Immature natural killer cell (primary cell): ENCODE measurements around the gene RPLP2. TPM values are rescaled to one million over a fixed set of nuclear protein-coding genes. Genes with fewer than 3 reads are reported as not detected.

Source experiments
- DNase-seq, 3 donors: peaks; one replicate each; pipeline ENCODE4 v3.0.0; 2022; ENCODE audit warnings: mixed read lengths in 1 of 3
- H3K27ac Mint-ChIP-seq, 6 donors: one replicate each; pipeline ENCODE4 v1.8.0; 2020; ENCODE audit warnings: mixed read lengths in 6 of 6, mild to moderate bottlenecking in 5 of 6, inconsistent platforms in 4 of 6, moderate library complexity in 3 of 6
- H3K27me3 Mint-ChIP-seq, 3 donors: one replicate each; pipeline ENCODE4 v1.8.0; 2020 to 2021; ENCODE audit warnings: low read depth in 3 of 3, mild to moderate bottlenecking in 3 of 3, mixed read lengths in 3 of 3, moderate library complexity in 3 of 3, inconsistent platforms in 1 of 3
- H3K36me3 Mint-ChIP-seq, 3 donors: one replicate each; pipeline ENCODE4 v1.8.0; 2020; ENCODE audit warnings: mixed read lengths in 3 of 3, inconsistent platforms in 2 of 3, mild to moderate bottlenecking in 2 of 3
- H3K4me1 Mint-ChIP-seq, 2 donors: one replicate each; pipeline ENCODE4 v1.8.0; 2020; ENCODE audit warnings: inconsistent platforms in 2 of 2, mild to moderate bottlenecking in 2 of 2, mixed read lengths in 2 of 2, moderate library complexity in 1 of 2
- H3K4me3 Mint-ChIP-seq, 5 donors: one replicate each; pipeline ENCODE4 v1.8.0; 2020; ENCODE audit warnings: mild to moderate bottlenecking in 5 of 5, mixed read lengths in 5 of 5, inconsistent platforms in 3 of 5, moderate library complexity in 3 of 5
- H3K9me3 Mint-ChIP-seq, 6 donors: one replicate each; pipeline ENCODE4 v1.8.0; 2020; ENCODE audit warnings: mild to moderate bottlenecking in 6 of 6, mixed read lengths in 6 of 6, inconsistent platforms in 4 of 6, moderate library complexity in 3 of 6
- polyA plus RNA-seq, 3 donors: library from polyadenylated mRNA; unstranded; fragments of 300-500 nt; fragmentation: Illumina TruSeq; gene quantifications; one replicate each; pipeline ENCODE4 v1.2.3, GENCODE V29; 2021

Gene RPLP2
- polyA plus RNA-seq, 3 donors from 2014 or later: 640 to 2,076 (median 1,474) TPM

DNA sequence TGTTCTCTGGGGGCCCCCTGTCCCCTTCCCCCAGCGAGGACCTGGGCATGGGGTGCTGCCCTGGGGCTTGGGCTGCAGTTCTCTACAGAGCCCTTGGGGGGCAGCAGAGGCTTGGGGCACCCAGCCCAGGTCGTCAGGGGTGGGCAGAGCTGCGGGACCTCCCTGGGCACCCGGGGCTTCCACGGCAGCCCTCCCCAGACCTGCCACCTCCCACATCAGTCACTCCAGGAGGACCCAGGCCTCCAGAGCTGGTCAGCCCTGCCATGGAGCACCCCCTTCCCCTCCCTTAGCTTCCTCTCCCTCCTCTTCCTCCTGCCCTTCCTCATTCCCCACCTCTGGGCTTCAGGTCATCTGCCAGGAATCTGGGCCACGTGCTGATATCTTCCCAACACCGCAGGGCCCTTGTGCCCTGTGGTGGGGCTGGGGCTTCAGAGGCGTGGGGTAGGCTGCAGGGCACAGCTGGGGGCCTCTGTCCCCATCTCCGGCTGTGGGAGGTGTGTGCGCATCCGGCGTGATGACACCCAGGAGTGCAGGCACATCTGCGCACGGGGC, 38.7 kb downstream of the RPLP2 start:
- no peak overlapping the region for H3K27ac Mint-ChIP-seq
- DNase-seq: peak; percentile 66 to 69 (median 67)
- H3K27me3 Mint-ChIP-seq: peaks cover 0 to 9% (median 6%) of the 10 kb centered on the region in 3 donors
- H3K36me3 Mint-ChIP-seq: no peaks in the 10 kb centered on the region
- peak overlapping the region in 4 of 5 donors; percentile 10 to 52 (median 44) for H3K4me3 Mint-ChIP-seq
- H3K4me1 Mint-ChIP-seq: peaks cover 4 to 11% of the 10 kb centered on the region in 2 donors
- H3K9me3 Mint-ChIP-seq: peaks cover 0 to 1% (median 0%) of the 10 kb centered on the region in 6 donors

DNA sequence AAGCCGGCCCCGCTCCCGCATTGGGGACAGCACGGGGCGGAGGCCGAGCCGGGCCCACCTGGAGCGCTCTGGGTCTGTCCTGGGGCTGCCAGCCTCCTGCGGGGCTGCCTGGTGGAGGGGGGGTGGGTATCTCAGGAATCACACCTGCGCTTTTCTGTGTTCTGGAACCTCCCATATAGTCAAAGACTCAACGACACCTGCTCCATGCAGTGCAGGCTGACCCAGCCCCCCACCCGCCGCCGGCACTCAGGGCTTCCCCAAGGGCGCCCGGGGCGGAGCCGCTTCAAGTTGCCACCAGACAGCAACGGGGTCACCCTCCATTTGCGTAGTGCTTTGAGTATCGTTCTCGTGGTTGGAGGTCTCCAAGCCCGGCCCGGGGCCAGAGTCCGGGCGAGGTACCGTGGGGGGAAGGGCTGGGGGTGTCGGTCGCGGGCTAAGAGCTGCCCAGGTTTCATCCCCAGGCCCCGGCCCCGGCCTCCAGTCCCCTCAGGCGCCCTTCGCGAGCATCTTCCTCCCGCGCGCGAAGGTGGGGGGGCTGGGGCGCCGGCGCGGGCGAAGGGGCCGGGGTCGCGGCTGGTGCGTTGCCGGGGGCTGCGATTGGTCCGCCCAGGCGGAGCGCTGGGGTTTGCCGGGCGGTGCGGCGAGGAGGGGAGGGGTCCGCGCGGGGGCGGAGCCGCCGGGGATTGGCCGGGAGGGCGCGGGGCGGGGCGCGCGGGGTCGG, 39.5 kb downstream of the RPLP2 start:
- H3K4me3 Mint-ChIP-seq: peak overlapping the region; percentile 42 to 74 (median 54)
- peaks cover 0 to 5% of the 10 kb centered on the region in 2 donors for H3K4me1 Mint-ChIP-seq
- H3K36me3 Mint-ChIP-seq: no peaks in the 10 kb centered on the region
- H3K9me3 Mint-ChIP-seq: peaks cover 0 to 1% (median 0%) of the 10 kb centered on the region in 6 donors
- peaks cover 0 to 3% (median 0%) of the 10 kb centered on the region in 3 donors for H3K27me3 Mint-ChIP-seq
- H3K27ac Mint-ChIP-seq: no peak overlapping the region
- DNase-seq: no peak

GRCh38 chr11:849951-850774, 40.4 kb downstream of the RPLP2 start:
- peaks cover 0 to 2% (median 0%) of the 10 kb centered on the region in 3 donors for H3K27me3 Mint-ChIP-seq
- H3K4me3 Mint-ChIP-seq: peak overlapping the region; percentile 27 to 67 (median 64)

DNA sequence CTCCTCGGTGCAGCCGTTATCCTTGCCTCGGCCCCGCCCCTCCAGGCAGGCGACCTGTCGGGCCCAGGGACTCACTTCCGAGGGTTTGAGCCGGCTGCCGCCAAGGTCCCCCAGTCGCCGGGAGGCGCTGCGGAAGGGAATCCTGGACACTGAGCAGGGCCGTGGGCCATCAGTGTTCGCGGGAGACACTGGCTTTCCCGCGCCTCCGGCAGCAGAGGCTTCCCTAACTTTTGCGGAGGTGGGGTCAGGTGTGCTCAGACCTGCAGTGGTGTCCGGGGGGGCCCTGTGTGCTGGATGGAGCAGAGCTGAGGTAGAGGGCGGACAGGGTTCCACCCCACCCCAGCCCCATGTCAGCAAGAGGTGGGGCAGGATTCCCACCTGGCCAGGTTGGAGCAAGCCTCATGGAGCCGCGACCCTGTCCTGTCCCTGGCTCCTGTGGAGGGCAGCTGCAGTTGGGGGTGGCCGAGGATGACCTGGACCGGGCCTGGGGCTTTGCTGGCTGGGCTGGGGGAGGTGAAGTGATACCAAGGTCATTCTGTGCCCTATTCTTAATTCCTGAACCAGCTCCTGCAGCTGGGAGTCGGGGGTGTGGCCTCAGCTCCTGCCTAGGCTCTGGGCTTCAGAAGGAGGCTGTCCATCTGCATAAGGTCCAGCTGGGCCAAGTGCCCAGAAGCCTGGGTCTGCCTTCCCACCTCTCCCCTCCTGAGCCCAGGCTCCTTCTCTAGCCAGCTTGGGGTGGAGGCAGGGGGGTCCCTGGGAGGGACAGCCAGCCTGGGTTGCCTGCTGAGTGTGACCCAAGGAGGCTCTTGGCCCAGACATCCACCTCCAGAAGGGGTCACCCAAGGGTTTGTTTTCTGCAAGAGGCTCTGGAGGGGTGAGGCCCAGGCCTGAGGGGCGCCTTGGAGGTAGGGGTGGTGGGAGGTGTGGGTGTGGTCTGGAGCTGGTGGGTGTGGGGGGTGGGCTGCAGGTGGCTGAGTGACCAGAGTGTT, 41.3 kb downstream of the RPLP2 start:
- no peak for DNase-seq
- Mint-ChIP-seq H3K27me3 (peaks cover 0 to 2% (median 0%) of the 10 kb centered on the region in 3 donors), H3K9me3 (peaks cover 0 to 1% (median 0%) of the 10 kb centered on the region in 6 donors), H3K36me3 (no peaks in the 10 kb centered on the region), H3K4me3 (peak overlapping the region; percentile 26 to 54 (median 44)), H3K4me1 (peaks cover 0 to 5% of the 10 kb centered on the region in 2 donors), H3K27ac (no peak overlapping the region)

More at GRCh38 chr11:849951-850774, 40.4 kb downstream of the RPLP2 start:
- DNase-seq: no peak
- Mint-ChIP-seq H3K36me3 (no peaks in the 10 kb centered on the region), H3K27ac (no peak overlapping the region), H3K4me1 (peaks cover 0 to 5% of the 10 kb centered on the region in 2 donors), H3K9me3 (peaks cover 0 to 1% (median 0%) of the 10 kb centered on the region in 6 donors)

DNA sequence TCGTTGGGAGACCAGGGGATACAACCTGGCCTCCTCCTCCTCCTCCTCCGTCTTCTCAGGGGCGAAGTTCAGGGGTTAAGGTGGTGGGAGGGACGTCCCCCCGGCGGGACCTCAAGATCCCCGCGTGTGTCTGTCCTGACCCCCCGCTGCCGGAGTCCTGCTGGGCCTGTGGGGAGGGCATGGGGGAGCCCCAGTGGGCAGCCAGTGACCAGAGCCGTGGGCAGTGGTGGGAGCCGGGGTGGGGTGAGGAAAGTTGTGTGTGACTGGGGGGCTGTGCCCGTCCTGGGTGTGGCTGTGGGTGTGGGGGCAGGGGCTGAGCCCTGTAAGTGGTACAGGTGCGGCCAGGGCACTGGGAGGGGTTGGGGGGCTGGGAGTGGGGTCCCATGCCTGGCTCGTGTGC, 43.0 kb downstream of the RPLP2 start:
- Mint-ChIP-seq H3K36me3 (no peaks in the 10 kb centered on the region), H3K4me1 (peaks cover 10 to 19% of the 10 kb centered on the region in 2 donors), H3K27me3 (peaks cover 3 to 6% (median 4%) of the 10 kb centered on the region in 3 donors), H3K27ac (no peak overlapping the region), H3K9me3 (peaks cover 0 to 1% (median 0%) of the 10 kb centered on the region in 6 donors), H3K4me3 (no peak overlapping the region)
- DNase-seq: no peak

GRCh38 chr11:853682-854448, 44.1 kb downstream of the RPLP2 start:
- H3K36me3 Mint-ChIP-seq: no peaks in the 10 kb centered on the region
- peaks cover 10 to 14% of the 10 kb centered on the region in 2 donors for H3K4me1 Mint-ChIP-seq
- no peak overlapping the region for H3K27ac Mint-ChIP-seq
- peaks cover 3 to 6% (median 4%) of the 10 kb centered on the region in 3 donors for H3K27me3 Mint-ChIP-seq
- H3K9me3 Mint-ChIP-seq: peaks cover 0 to 1% (median 0%) of the 10 kb centered on the region in 6 donors
- no peak for DNase-seq
- H3K4me3 Mint-ChIP-seq: no peak overlapping the region

DNA sequence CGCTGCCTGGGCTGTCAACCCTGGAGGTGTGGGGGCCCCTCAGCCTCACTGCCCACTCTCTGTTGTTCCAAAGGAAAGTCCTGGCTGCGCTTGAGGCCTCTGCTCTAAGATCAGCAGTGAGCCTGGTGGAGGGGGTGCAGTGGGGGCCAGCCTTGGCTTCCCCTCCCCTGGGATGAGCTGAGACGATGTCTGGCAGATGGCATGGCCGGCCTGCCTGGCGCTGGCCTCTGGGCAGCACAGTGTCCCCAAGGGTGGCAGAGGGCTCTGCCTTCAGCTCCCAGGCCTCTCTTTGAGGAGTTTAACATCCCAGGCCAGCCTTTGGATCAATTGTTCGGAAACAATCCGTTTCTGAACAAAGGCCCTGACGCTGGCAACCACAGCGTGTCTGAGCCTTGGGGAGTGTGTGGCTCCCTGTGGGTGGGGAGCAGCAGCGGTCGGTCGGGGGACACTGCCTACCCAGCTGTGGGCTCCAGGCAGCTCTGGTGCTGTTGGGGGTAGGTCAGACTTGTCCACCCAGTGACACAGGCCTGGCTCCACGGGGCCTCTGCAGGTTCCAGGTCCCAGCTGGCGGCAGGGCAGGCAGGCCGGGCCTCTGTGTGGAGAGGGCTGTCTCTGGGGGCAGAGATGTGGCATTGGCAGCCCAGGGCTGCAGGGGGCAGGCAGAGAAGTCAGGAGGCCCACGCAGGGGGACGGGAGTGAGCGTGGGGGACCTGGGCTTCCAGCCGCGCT, 45.0 kb downstream of the RPLP2 start:
- peaks cover 0 to 1% (median 0%) of the 10 kb centered on the region in 6 donors for H3K9me3 Mint-ChIP-seq
- no peak overlapping the region for H3K4me3 Mint-ChIP-seq
- no peaks in the 10 kb centered on the region for H3K36me3 Mint-ChIP-seq
- peaks cover 10 to 14% of the 10 kb centered on the region in 2 donors for H3K4me1 Mint-ChIP-seq
- no peak for DNase-seq
- peaks cover 3 to 6% (median 4%) of the 10 kb centered on the region in 3 donors for H3K27me3 Mint-ChIP-seq
- H3K27ac Mint-ChIP-seq: no peak overlapping the region

GRCh38 chr11:855330-855674, 45.5 kb downstream of the RPLP2 start:
- no peak for DNase-seq

DNA sequence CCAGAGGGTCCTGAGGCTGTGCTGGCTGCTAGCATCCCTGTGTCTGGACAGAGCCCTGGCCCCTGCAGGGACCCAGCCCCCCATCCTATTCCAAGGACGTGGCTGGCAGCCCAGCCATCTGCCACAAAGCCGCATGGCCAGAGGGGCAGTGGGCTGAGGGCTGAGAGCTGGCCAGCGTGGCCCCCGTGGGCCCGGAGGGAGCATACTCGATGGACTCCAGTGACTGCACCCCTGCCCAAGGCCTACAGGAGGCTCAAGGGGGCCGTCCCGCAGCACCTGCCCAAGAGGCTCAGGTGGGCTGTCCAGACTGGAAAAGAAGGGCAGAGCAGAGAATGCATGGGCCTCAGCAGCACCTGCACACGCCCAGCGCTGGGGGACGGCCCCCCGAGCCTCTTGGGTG, 46.0 kb downstream of the RPLP2 start:
- no peak for DNase-seq
- Mint-ChIP-seq H3K27ac (peak overlapping the region in 1 of 6 donors; percentile 81), H3K4me3 (no peak overlapping the region), H3K4me1 (peaks cover 10 to 14% of the 10 kb centered on the region in 2 donors), H3K9me3 (peaks cover 0 to 1% (median 0%) of the 10 kb centered on the region in 6 donors), H3K36me3 (no peaks in the 10 kb centered on the region), H3K27me3 (peaks cover 3 to 6% (median 4%) of the 10 kb centered on the region in 3 donors)

More at GRCh38 chr11:855330-855674, 45.5 kb downstream of the RPLP2 start:
- Mint-ChIP-seq H3K9me3 (peaks cover 0 to 1% (median 0%) of the 10 kb centered on the region in 6 donors), H3K36me3 (no peaks in the 10 kb centered on the region), H3K4me3 (no peak overlapping the region), H3K4me1 (peaks cover 10 to 14% of the 10 kb centered on the region in 2 donors), H3K27me3 (peaks cover 3 to 6% (median 4%) of the 10 kb centered on the region in 3 donors), H3K27ac (peak overlapping the region in 1 of 6 donors; percentile 4)

- Mint-ChIP-seq H3K4me1 (peaks cover 10 to 14% of the 10 kb centered on the region in 2 donors), H3K4me3 (no peak overlapping the region), H3K27ac (peak overlapping the region in 5 of 6 donors; percentile 77 to 89 (median 84)), H3K9me3 (peaks cover 0 to 1% (median 0%) of the 10 kb centered on the region in 6 donors), H3K36me3 (no peaks in the 10 kb centered on the region), H3K27me3 (peaks cover 3 to 6% (median 4%) of the 10 kb centered on the region in 3 donors)
- DNase-seq: no peak
Observed at GRCh38 chr11:856397-856796, 46.6 kb downstream of the RPLP2 start.

- Mint-ChIP-seq H3K27me3 (peaks cover 3 to 4% (median 4%) of the 10 kb centered on the region in 3 donors), H3K36me3 (no peaks in the 10 kb centered on the region), H3K4me1 (peaks cover 10 to 14% of the 10 kb centered on the region in 2 donors), H3K4me3 (no peak overlapping the region), H3K9me3 (no peaks in the 10 kb centered on the region), H3K27ac (no peak overlapping the region)
- DNase-seq: no peak
Observed at GRCh38 chr11:858053-858761, 48.4 kb downstream of the RPLP2 start.
